ENCODE measurements around the gene HTD2.
A peak's percentile ranks its signal among the peaks of the same experiment; 100 is the strongest.
"Not testable (repeated sequence)": the region's sequence is repeated elsewhere in the genome, so short reads cannot be mapped to it uniquely, and the experiment has no call there.

Gene HTD2

DNA sequence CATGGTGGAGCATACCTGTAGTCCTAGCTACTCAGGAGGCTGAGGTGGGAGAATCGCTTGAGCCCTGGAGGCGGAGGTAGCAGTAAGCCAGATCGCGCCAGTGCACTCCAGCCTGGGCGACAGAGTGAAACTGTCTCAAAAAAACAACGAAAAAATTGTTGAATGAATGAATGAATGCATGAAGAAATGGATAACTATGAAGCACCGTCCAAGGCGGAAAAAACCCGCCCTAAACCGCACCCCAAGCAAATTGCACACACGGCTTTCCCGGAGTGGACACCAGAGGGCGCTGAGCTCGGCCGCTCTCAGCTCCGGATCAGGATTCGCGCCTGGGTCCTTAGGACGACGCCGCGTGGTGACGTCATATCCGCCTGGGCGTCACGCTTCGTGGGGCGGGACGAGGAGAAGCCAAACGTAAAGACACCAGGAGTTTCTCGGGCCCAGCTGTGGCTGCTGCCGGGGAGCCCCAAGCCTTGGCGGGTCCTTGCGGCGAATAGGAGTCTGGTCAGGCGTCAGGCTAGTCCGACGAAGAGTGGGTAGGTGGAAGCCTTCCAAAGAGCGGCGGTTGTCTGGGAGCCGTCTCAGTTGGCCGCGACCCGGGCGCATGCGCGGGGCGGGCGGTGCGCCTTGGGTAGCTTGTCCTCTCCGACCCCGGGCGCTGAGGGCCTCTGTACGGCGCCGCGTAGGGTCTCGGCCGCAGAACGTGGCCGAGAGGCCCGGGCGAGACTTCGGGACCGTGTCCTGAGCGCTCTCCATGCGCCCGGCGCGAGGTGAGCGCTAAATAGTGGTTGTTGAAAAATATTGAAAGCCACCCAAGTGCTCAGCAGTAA is at the start of gene HTD2, which contains the start of gene RPP14:
HTD2 (plus strand) TSS at position 639 of the 830 bp plus-strand sequence. CDS start 11,094 bp downstream, outside the sequence.
RPP14 (plus strand) TSS at position 364 of the 830 bp plus-strand sequence. CDS start 4,085 bp downstream, outside the sequence.
- DNase-seq (ENCODE audit: low read depth in 1 of 2, low spot score in 1 of 2) = peak; percentile 96 to 99

DNA sequence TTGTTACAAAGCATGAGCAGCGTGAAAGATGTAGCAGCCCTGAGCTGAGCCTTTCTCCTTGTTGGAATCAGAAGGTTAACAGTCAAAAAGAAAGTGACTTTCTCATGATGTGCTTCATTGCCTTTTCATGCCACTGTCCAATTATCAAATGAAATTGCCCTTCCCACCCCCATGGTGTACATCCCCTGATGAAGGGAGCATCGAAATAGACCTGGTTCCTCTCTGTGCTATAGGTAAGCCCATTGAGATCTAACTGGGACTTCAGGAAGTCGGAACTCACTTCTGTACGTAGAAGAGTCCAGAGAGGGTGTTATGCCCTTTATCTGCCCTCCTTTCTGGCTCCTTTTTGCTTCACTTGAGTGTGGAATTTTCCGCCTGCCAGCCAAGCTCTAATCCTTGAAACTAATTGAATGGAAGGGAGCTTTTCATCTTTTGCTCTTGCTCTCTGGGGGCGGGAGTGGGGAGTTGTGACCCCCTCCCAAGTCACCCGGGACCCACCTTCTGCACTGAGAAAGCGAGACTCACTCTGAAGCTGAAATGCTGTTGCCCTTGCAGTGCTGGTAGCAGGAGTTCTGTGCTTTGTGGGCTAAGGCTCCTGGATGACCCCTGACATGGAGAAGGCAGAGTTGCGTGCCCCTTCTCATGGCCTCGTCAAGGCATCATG is 47.8 kb upstream of the HTD2 start:
- no peak for DNase-seq (ENCODE audit: low read depth in 1 of 2, low spot score in 1 of 2)

DNA sequence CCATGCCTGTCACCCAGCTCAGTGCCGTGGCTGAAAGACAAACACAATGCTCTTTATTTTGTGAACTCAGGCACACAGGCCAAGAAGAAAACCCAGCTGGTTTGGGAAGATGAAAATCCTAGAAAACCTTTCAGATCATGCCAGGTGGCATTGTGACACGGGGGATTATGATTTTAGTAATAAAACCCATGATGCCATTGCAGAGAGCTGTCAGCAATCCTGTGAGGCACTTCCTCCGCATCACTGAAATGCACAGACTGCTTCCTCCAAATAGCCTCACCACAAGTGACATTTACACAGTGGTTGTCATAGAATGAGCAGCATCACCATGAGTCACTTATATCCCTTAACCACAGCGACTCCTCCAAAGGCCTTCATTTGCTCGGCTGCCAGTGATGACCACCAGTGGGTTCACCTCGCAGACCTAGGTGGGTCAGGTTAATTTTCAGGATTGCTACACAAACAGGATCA is 46.0 kb upstream of the HTD2 start:
- no peak for DNase-seq (ENCODE audit: low read depth in 1 of 2, low spot score in 1 of 2)

DNA sequence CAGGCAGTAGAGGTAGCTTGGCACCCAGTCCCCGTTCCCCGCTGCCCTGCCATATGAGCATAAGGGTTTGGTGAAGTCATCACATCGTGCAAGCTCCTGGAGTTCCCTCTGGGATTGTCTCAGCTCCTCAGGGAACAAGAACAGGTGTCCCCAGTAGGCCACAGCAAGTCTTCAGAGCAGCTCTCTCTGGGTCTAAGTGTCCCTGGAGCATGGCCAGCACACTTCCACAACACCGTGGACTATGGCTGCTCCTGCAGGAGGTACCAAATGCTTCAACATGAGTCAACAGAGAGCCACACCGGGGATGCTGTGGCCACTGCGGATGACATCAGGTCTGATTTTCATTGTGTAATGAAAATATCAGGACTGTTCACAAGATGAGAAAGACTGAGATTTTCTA is 45.6 kb upstream of the HTD2 start:
- DNase-seq (ENCODE audit: low read depth in 1 of 2, low spot score in 1 of 2) = no peak

DNA sequence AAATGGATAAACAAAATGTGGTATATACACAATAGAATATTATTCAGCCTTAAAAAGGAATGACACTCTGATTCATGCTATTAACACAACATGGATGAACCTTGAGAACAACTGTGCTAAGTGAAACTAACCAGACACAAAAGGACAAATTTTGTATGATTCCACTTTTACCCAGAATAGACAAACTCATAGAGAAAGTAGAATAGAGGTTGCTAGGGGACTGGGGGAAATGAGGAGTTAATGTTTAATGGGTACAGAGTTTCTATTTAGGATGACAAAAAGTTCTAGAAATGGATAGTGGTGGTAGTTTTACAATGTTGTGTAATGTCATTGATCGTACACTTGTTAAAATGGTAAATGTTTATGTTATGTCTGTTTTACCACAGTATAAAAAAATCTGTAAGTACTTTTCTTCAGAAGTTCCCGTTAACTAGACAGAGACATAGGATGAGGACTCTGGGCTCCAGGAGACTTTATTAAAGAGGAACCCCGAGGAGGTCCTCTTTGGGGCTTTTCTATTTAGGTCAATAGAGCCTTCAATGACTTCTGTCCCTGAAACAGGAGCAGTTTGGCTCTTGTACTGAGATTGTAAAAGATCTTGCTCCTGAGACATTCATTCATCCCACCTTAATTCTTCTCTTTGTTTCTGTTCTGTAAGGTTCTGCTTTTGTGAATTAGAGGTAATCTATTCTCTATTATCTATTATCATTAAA is 44.2 kb upstream of the HTD2 start:
- DNase-seq (ENCODE audit: low read depth in 1 of 2, low spot score in 1 of 2) = no peak

DNA sequence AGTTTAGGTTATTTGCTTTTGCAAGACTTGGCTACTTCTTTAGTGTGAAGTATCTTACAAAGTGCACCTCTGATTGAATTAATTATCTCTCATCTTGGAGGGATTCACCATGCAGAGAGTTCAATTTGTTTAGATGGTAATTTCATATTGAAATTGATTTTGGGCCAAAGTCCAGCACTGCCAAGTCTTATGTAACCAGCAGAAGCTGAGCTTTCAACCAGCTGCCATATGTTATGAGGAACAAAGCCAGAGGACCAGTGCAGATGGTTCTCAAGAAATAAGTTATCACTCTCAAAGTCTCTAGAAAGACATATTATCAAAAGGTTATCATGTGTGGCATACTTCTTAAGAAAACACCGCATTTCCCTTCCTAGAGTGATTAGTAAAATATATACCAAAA is 39.7 kb upstream of the HTD2 start:
- no peak for DNase-seq (ENCODE audit: low read depth in 1 of 2, low spot score in 1 of 2)

- DNase-seq (ENCODE audit: low read depth in 1 of 2, low spot score in 1 of 2) = not testable (repeated sequence)
Measured at GRCh38 chr3:58267543-58267942, 38.8 kb upstream of the HTD2 start.

- DNase-seq (ENCODE audit: low read depth in 1 of 2, low spot score in 1 of 2) = no peak
Measured at GRCh38 chr3:58269356-58269755, 37.0 kb upstream of the HTD2 start.

GRCh38 chr3:58270485-58270884 is 35.8 kb upstream of the HTD2 start:
- DNase-seq (ENCODE audit: low read depth in 1 of 2, low spot score in 1 of 2) = no peak

GRCh38 chr3:58271901-58272501 is 34.3 kb upstream of the HTD2 start:
- no peak for DNase-seq (ENCODE audit: low read depth in 1 of 2, low spot score in 1 of 2)

DNA sequence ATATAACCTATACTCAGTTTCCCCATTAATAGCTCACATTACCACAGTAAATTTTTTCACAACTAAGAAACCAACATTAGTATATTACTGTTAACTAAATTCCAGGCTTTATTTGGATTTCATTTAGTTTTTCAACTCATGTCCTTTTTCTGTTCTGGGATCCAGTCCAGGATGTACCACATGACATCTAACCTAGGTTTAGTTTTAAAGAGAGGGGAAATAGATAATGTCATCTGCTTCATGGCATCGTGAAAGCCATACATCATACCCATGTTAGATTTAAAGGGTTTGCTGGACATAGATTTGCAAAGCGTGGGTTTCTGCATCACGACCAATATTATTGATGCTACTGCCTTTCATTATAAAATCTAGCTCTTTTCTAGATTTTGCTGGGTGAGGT is 33.4 kb upstream of the HTD2 start:
- no peak for DNase-seq (ENCODE audit: low read depth in 1 of 2, low spot score in 1 of 2)

DNA sequence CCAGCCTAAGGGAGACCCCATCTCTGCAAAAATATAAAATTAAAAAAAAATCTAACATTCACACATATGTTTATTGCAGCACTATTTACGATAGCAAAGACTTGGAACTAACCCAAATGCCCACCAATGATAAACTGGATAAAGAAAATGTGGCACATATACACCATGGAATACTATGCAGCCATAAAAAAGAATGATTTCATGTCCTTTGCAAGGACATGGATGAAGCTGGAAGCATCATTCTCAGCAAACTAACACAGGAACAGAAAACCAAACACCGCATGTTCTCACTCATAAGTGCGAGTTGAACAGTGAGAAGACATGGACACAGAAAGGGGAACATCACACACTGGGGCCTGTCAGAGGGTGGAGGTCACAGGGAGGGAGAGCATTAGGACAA is 33.0 kb upstream of the HTD2 start:
- DNase-seq (ENCODE audit: low read depth in 1 of 2, low spot score in 1 of 2) = not testable (repeated sequence)

- DNase-seq (ENCODE audit: low read depth in 1 of 2, low spot score in 1 of 2) = no peak
Measured at GRCh38 chr3:58274027-58274614, 32.2 kb upstream of the HTD2 start.

DNA sequence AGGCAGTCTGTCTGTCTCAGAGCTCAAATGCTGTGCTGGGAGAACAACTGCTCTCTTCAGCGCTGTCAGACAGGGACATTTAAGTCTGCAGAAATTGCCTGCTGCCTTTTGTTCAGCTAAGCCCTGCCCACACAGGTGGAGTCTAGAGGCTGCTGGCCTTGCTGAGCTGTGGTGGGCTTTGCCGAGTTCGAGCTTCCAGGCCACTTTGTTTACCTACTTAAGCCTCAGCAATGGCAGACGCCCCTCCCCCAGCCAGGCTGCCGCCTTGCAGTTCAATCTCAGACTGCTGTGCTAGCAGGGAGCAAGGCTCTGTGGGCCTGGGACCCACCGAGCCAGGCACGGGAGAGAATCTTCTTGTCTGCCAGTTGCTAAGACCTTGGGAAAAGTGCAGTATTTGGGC is 25.3 kb upstream of the HTD2 start:
- no peak for DNase-seq (ENCODE audit: low read depth in 1 of 2, low spot score in 1 of 2)

GRCh38 chr3:58285334-58285733 is 21.0 kb upstream of the HTD2 start:
- no peak for DNase-seq (ENCODE audit: low read depth in 1 of 2, low spot score in 1 of 2)

- DNase-seq (ENCODE audit: low read depth in 1 of 2, low spot score in 1 of 2) = no peak
Measured at GRCh38 chr3:58287354-58287753, 19.0 kb upstream of the HTD2 start.

DNA sequence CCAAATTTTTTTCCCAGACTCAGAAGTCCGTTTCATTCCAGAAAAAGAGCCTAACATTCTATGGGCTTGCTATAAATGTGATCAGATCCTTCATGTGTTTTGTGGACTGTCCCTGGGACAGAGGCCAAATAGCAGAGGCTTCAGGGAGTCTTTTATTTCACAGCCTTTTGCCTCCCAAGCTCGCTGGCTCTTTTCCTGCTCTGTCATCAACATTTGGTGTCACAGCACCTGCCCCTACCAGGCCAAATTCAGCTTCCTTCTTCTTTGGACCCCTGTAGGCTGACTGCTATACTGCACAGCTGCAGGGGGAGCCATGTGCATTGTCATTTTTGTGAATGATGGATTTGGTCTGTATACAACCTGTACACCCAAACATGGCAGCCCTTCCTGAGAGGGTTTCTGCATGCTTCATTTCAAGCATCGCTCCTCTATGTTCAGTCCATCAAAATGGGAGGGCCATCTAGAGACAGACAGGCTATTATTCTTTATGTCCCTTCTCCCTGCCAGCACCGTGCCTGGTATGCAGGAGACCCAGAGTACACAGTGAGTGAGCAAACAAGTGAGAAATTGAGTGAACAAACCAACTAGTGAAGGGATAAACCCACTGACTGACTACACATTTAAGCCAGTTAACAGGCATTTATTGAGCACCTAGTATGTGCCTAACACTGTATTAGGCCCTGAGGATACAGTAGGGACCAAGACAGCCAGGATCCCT is 18.1 kb upstream of the HTD2 start:
- no peak for DNase-seq (ENCODE audit: low read depth in 1 of 2, low spot score in 1 of 2)

- not testable (repeated sequence) for DNase-seq (ENCODE audit: low read depth in 1 of 2, low spot score in 1 of 2)
Measured at GRCh38 chr3:58288964-58289613, 17.2 kb upstream of the HTD2 start.

DNA sequence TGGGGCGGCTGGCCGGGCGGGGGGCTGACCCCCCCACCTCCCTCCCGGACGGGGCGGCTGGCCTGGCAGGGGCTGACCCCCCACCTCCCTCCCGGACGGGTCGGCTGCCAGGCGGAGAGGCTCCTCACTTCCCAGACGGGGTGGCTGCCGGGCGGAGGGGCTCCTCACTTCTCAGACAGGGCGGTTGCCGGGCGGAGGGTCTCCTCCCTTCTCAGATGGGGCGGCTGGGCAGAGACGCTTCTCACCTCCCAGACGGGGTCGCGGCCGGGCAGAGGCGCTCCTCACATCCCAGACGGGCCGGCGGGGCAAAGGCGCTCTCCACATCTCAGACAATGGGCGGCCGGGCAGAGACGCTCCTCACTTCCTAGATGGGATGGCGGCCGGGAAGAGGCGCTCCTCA is 15.9 kb upstream of the HTD2 start:
- DNase-seq (ENCODE audit: low read depth in 1 of 2, low spot score in 1 of 2) = not testable (repeated sequence)
